ENCODE measurements around the gene SLC8B1.

Gene SLC8B1

DNA sequence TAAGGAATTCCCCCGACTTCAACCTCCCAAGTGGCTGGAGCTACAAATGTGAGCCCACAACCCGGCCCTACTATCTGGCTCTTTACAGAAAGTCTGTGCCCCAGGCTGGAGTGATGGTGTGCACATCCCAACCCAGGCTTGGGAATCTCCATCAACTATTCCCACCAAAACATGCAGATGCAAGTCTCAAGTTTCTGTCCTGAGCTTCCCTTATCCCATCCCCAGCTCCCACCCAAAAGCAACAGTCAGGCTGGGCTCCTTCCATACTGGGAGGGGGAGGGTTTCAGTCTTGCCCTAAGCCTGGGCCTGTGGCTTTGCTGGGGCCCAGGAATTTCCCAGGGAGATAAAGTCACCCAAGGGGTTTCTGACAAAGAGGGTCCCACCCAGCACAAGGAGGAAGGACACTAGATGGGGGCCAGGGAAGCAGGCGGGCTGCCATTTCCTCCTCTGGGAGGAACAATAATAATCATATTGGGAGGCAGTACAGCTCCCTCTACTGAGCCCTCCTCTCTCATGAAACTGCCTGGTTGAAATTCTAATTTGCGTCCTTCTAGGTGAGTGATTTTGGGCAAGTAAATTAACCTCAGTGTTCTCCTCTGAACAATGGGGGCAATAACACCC is 8.0 kb downstream of the SLC8B1 start:
- no peak overlapping the region for H3K27ac ChIP-seq
- no peak for DNase-seq (ENCODE audit: low read depth, low spot score)

GRCh38 chr12:113325916-113326315 is 9.0 kb downstream of the SLC8B1 start:
- H3K27ac ChIP-seq, result no peak overlapping the region
- DNase-seq (ENCODE audit: low read depth, low spot score), result no peak

DNA sequence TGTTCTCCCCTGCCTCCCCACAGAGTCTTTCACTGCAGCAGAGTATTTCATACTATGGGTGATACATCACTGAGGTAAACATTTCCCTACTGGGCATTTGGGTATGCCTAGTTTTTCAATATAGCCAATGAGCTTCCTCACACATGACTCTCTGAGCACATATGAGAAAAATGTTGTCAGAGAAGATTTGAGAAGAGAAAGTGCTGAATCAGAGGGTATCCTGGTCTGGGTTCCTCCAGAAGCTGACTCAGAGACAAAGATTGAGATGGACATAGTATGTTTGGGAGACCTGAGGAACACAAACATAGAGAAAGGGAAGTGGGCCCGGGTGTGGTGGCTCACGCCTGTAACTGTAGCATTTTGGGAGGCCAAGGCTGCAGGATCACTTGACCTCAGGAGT is 12.6 kb downstream of the SLC8B1 start:
- peak overlapping the region; percentile 46 for H3K27ac ChIP-seq
- DNase-seq (ENCODE audit: low read depth, low spot score), result peak; percentile 75

DNA sequence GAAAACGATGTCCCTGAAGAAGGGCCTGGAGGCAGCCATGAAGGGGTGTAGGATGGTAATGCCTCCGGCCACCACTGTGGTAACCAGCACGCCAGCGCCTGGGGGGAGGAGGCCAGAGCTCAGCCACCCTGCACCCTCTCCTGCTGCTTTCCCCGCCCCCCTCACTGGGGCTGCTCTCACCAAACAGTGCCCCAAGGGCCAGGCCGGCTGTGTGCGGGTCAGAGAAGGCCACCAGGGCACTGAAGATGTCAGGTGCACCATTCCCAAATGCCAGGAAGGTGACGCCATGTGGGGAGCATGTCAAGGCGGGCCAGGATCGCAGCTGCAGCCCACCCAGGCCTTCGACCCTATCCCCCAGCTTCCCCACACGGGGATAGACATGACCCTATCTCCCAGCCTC is 14.5 kb downstream of the SLC8B1 start:
- DNase-seq (ENCODE audit: low read depth, low spot score), result no peak
- H3K27ac ChIP-seq, result no peak overlapping the region

- no peak overlapping the region for H3K27ac ChIP-seq
- no peak for DNase-seq (ENCODE audit: low read depth, low spot score)
Observed at GRCh38 chr12:113318900-113319628, 15.8 kb downstream of the SLC8B1 start.

DNA sequence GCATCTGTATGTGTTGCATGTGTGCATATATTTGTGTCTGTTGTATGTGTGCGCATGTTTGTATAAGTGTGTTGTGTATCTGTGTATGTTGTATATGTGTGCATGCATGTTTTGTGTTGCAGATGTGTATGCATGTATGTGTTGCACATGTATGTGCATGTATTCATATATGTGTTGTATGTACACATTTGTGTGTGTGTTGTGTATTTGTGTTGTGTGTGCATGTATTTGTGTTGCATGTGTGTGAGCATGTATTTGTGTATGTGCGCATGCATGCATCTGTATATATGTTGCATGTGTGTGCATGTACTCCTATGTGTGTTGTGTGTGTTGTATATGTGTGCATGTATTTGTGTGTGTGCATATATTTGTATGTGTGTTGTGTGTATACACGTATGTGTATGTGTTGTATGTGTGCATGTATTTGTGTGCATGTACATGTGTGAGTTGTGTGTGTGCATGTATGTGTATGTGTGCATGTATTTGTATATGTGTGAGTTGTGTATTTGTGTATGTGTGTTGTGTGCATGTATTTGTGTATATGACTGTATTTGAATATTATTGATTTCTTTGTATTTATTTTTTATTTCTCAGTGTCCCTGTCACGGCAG is 16.8 kb downstream of the SLC8B1 start:
- no peak overlapping the region for H3K27ac ChIP-seq
- DNase-seq (ENCODE audit: low read depth, low spot score), result no peak

GRCh38 chr12:113317122-113317521 is 17.8 kb downstream of the SLC8B1 start:
- no peak for DNase-seq (ENCODE audit: low read depth, low spot score)
- no peak overlapping the region for H3K27ac ChIP-seq

- H3K27ac ChIP-seq, result no peak overlapping the region
- DNase-seq (ENCODE audit: low read depth, low spot score), result no peak
Observed at GRCh38 chr12:113316155-113316554, 18.8 kb downstream of the SLC8B1 start.

GRCh38 chr12:113315358-113315757 is 19.6 kb downstream of the SLC8B1 start:
- DNase-seq (ENCODE audit: low read depth, low spot score), result no peak

GRCh38 chr12:113314121-113314529 is 20.8 kb downstream of the SLC8B1 start:
- no peak for DNase-seq (ENCODE audit: low read depth, low spot score)
- H3K27ac ChIP-seq, result no peak overlapping the region

More at GRCh38 chr12:113315358-113315757, 19.6 kb downstream of the SLC8B1 start:
- no peak overlapping the region for H3K27ac ChIP-seq

DNA sequence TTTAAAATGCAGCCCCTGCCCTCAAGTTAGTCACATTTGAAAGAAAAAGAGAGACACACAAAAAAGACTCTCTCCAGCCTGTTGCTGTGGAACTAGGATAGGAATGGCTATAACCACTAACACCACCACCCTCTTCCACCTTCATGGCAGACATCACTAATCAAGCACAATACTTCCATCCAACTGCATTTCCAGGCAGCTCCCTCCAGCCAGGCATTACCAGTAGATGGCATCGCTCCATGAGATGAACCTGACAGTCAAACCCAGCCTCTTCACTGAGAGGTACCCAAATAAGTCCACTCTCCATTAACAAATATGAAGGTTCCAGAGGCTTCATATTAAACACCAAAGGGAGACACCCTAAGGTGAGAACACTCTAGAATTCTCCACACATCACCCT is 24.4 kb downstream of the SLC8B1 start:
- no peak for DNase-seq (ENCODE audit: low read depth, low spot score)
- H3K27ac ChIP-seq, result no peak overlapping the region

DNA sequence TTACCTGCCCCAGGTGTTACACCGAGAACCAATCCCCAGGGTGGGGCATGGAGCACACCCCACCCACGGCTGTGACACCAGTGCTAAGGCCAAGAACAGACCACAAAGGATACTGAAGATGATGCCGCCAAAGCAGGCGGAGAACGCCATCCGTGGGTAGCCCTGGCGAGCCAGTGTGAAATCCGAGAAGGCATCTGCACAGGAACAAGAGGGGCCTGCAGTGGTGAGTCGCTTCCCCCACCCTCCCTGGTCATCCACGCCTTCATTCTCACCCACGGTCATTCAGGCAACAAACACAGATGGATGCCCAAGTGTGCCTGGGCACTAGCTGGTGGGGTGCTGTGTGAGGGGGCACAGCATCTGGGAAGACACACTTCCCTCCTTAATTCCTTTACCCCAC is 28.5 kb downstream of the SLC8B1 start:
- no peak for DNase-seq (ENCODE audit: low read depth, low spot score)
- H3K27ac ChIP-seq, result no peak overlapping the region

GRCh38 chr12:113305281-113305856 is 29.5 kb downstream of the SLC8B1 start:
- DNase-seq (ENCODE audit: low read depth, low spot score), result no peak
- H3K27ac ChIP-seq, result no peak overlapping the region

GRCh38 chr12:113302886-113303640 is 31.8 kb downstream of the SLC8B1 start:
- DNase-seq (ENCODE audit: low read depth, low spot score), result no peak
- H3K27ac ChIP-seq, result no peak overlapping the region

DNA sequence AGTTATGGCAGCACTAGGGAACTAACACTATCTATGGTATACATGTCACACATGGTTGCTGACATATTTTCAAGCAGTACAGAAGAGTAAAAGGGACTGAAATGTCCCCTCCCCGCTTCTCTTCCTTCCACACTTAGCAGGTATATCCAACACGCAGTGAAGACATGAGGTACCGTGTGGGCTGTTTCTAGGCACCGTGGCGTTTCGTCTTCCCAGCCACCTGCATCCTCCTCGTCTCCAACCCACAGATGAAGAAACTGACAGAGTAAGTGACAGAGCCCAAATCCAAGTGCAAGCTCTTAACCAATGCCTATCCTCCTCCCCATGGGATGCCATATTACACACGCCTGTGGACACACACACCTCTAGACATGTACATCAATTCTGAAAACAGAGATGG is 32.4 kb downstream of the SLC8B1 start:
- no peak overlapping the region for H3K27ac ChIP-seq

DNA sequence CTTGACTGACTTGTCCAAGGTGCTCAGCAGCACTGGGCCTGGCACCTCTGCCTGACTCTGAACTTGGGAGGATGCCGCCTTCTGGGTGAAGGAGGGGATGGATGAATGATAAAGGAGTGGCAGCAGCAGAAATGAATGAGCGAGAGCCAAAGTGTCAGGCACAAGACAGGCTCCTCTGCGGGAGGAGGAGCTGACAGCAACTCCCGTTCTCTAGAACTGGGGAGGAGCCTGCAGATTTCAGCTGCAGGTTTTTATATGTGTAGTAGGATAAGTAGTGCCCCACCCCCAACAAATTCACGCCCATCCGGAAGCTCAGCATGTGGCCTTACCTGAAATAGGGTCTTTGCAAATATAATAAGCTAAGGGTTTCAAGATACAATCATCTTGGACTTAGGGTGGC is 33.1 kb downstream of the SLC8B1 start:
- no peak overlapping the region for H3K27ac ChIP-seq
- no peak for DNase-seq (ENCODE audit: low read depth, low spot score)

More for the DNA sequence above, 32.4 kb downstream of the SLC8B1 start:
- DNase-seq (ENCODE audit: low read depth, low spot score), result no peak

DNA sequence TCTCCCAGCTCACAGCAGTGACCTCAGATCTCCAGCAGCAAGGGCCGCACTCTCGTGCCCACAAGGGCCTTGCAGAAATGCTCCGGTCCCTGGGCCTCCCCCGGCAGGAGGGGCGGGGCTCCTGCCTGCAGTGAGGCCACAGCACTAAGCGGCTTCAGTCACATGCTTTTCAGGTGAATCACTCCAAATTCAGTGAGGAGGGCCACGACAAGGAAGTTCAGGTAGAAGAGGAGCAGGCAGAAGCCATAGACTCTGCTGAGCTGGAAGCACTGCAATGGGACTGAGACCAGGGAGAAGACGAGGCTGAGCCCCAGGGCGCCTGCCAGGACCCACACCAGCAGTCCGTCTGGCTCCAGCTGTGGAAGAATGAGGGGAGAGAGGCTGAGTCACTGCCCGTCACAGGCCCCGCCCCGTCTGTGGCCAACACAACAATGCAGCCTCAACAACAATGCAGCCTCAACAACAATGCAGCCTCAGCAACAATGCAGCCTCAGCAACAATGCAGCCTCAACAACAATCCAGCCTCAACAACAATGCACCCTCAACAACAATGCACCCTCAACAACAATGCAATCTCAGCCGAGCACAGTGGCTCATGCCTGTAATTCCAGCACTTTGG is 35.2 kb downstream of the SLC8B1 start:
- peak; percentile 60 for DNase-seq (ENCODE audit: low read depth, low spot score)
- H3K27ac ChIP-seq, result peak overlapping the region; percentile 67

DNA sequence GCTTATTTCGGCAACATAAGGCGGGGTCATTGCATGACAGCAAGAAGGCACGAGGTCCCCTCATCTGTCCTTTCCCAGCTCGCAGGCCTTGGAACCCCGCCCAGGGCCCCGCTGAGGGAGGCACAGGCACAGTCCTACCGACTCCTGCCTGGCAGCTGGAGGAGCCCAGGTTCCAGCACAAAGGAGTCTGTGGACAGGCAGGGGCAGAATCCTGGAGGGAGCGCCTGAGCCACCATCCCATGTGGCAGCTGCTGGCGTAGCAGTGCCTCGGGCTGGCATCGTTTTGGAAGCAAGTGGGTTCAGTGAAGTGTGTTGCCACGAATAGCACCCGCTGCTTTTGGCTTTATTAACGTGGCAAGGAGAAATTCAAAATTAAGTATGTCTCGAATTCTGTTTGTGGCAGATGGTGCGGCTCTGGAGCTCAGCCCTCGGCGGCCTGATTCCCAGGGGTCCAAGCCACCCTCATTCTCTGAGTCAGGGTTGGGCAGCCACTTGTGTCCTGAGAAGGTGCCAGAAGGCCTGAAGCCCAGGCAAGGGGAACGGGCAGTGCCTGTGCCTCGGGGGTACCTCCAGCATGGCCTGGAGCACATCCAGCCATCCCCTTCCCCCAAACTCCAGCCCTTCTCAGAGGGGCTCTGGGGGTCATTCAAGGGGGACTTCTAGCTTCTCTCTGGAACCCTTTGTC is 35.9 kb downstream of the SLC8B1 start:
- no peak for DNase-seq (ENCODE audit: low read depth, low spot score)
- H3K27ac ChIP-seq, result peak overlapping the region; percentile 67

DNA sequence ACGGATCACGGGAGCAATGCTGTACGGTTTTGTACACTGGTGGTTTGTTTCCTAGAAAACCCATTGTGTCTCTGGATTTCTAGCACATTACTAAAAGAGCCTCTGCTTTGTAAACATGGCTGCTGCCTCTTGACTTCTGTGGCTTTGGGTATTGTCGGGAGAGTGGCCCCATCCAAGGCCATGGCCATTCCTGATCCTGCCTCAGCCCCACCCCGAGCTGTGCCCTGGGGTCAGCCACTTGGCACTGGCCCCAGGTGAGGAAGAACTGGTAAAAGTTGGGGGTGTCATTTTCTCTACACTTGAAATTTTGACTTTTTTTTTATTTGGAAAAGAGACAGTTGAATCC is 36.5 kb downstream of the SLC8B1 start:
- no peak for DNase-seq (ENCODE audit: low read depth, low spot score)
- no peak overlapping the region for H3K27ac ChIP-seq

Data from epithelial cell of prostate (primary cell).